ENCODE results near the gene GCGR. TPM values are rescaled to one million over a fixed set of nuclear protein-coding genes. Genes with fewer than 3 reads are reported as not detected.

Gene GCGR
- total RNA-seq, 1 donor from 2014 or later, result 0.74 TPM

GRCh38 chr17:81810476-81810875, 6.5 kb downstream of the GCGR start:
- Mint-ChIP-seq H3K27me3 (ENCODE audit: low read depth) (peaks cover 53% of the 10 kb centered on the region), H3K36me3 (no peaks in the 10 kb centered on the region), H3K9me3 (no peaks in the 10 kb centered on the region), H3K4me1 (no peaks in the 10 kb centered on the region), H3K4me3 (no peak overlapping the region), H3K27ac (no peak overlapping the region)
- TF ChIP-seq CTCF (IDR thresholded peaks at IDR 0.05; ENCODE audit: unreplicated experiment), result no peak
- no peak for DNase-seq (ENCODE audit: low spot score in 2 of 2, unreplicated experiment in 2 of 2)

- Mint-ChIP-seq H3K36me3 (no peaks in the 10 kb centered on the region), H3K9me3 (no peaks in the 10 kb centered on the region), H3K4me3 (no peak overlapping the region), H3K27me3 (ENCODE audit: low read depth) (peaks cover 48% of the 10 kb centered on the region), H3K27ac (no peak overlapping the region), H3K4me1 (peaks cover under 1% of the 10 kb centered on the region)
- DNase-seq (ENCODE audit: low spot score in 2 of 2, unreplicated experiment in 2 of 2), result peak in 1 of 2 experiments; percentile 18
- no peak for TF ChIP-seq CTCF (IDR thresholded peaks at IDR 0.05; ENCODE audit: unreplicated experiment)
Observed at GRCh38 chr17:81810892-81811704, 7.1 kb downstream of the GCGR start.

- Mint-ChIP-seq H3K4me3 (no peak overlapping the region), H3K9me3 (no peaks in the 10 kb centered on the region), H3K36me3 (no peaks in the 10 kb centered on the region), H3K4me1 (peaks cover 3% of the 10 kb centered on the region), H3K27me3 (ENCODE audit: low read depth) (peaks cover 46% of the 10 kb centered on the region), H3K27ac (no peak overlapping the region)
- no peak for TF ChIP-seq CTCF (IDR thresholded peaks at IDR 0.05; ENCODE audit: unreplicated experiment)
- DNase-seq (ENCODE audit: low spot score in 2 of 2, unreplicated experiment in 2 of 2), result peak in 1 of 2 experiments; percentile 15
Observed at GRCh38 chr17:81811705-81812570, 8.0 kb downstream of the GCGR start.

- peaks cover 6% of the 10 kb centered on the region for H3K4me1 Mint-ChIP-seq
- TF ChIP-seq CTCF (IDR thresholded peaks at IDR 0.05; ENCODE audit: unreplicated experiment), result no peak
- H3K27me3 Mint-ChIP-seq (ENCODE audit: low read depth), result peaks cover 44% of the 10 kb centered on the region
- no peak overlapping the region for H3K27ac Mint-ChIP-seq
- DNase-seq (ENCODE audit: low spot score in 2 of 2, unreplicated experiment in 2 of 2), result peak in 1 of 2 experiments; percentile 16
- H3K9me3 Mint-ChIP-seq, result no peaks in the 10 kb centered on the region
- H3K4me3 Mint-ChIP-seq, result no peak overlapping the region
- H3K36me3 Mint-ChIP-seq, result no peaks in the 10 kb centered on the region
Observed at GRCh38 chr17:81812571-81813370, 8.8 kb downstream of the GCGR start.

GRCh38 chr17:81813371-81813684, 9.4 kb downstream of the GCGR start:
- Mint-ChIP-seq H3K4me3 (no peak overlapping the region), H3K27ac (no peak overlapping the region)

More at GRCh38 chr17:81813371-81813684, 9.4 kb downstream of the GCGR start:
- Mint-ChIP-seq H3K4me1 (peaks cover 7% of the 10 kb centered on the region), H3K36me3 (no peaks in the 10 kb centered on the region), H3K27me3 (ENCODE audit: low read depth) (peaks cover 44% of the 10 kb centered on the region), H3K9me3 (no peaks in the 10 kb centered on the region)
- no peak for TF ChIP-seq CTCF (IDR thresholded peaks at IDR 0.05; ENCODE audit: unreplicated experiment)
- no peak for DNase-seq (ENCODE audit: low spot score in 2 of 2, unreplicated experiment in 2 of 2)

Measured in mesothelial cell of epicardium (in vitro differentiated cells).